A549 (cell line): ENCODE results near the gene HERPUD2. TPM values are rescaled to one million over a fixed set of nuclear protein-coding genes. Genes with fewer than 3 reads are reported as not detected.

ENCODE experiments used
- ATAC-seq, 2 experiments: fragments of 200-7000 bp in 1 of 2; fragments of >200 bp in 1 of 2; cut with Nextera tagmentation in 1 of 2; cut with Tn5 transposase in 1 of 2; 3 replicates each; pipeline versions ENCODE4 v1.8.0 to v1.9.1; 2018 to 2020; ENCODE audit warnings: mild to moderate bottlenecking in 1 of 2, moderate library complexity in 1 of 2
- CTCF ChIA-PET: fragments of 300-600 bp; sonication (Branson Sonifier 250); formaldehyde crosslinking; extraction: SDS; loops from one replicate; lab custom pipeline; 2021; ENCODE audit warnings: antibody characterized with exemption, inconsistent platforms; lab: Yijun Ruan, JAX
- POLR2A ChIA-PET: fragments of 350-600 bp; formaldehyde crosslinking; extraction: SDS; loops from one replicate; lab custom pipeline; 2021; ENCODE audit warnings: antibody characterized with exemption, inconsistent platforms; lab: Yijun Ruan, JAX
- DNase-seq, 2 experiments: peaks; one replicate each; pipeline versions ENCODE4 v3.0.0 to v3.0.0-alpha.2; 2011 to 2016; ENCODE audit warnings: low read depth in 1 of 2, low spot score in 1 of 2
- FAIRE-seq: peaks from 2 replicates; lab custom pipeline; 2011; peaks lifted over from hg19 to GRCh38; lab: Jason Lieb, UNC
- H3K27ac ChIP-seq, 2 experiments: fragments of >200 bp; sonication (Bioruptor Twin); formaldehyde crosslinking; 3 replicates each; pipeline ENCODE4 v1.5.1; 2016 to 2017
- H3K4me1 ChIP-seq: fragments of >200 bp; sonication (Bioruptor Twin); formaldehyde crosslinking; 3 replicates; pipeline ENCODE4 v1.6.1; 2016
- H3K4me2 ChIP-seq: fragments of >200 bp; sonication (Bioruptor Twin); formaldehyde crosslinking; 3 replicates; pipeline ENCODE4 v1.6.1; 2016
- H3K4me3 ChIP-seq: fragments of >200 bp; sonication (Bioruptor Twin); formaldehyde crosslinking; 3 replicates; pipeline ENCODE4 v1.5.1; 2016
- H3K9me3 ChIP-seq: fragments of >200 bp; sonication (Bioruptor Twin); formaldehyde crosslinking; 3 replicates; pipeline ENCODE4 v1.6.1; 2016
- CBX8 ChIP-seq: fragments of 200-600 bp; sonication (generic); IDR thresholded peaks from 2 replicates; pipeline ENCODE4 v1.6.1; 2016
- FOSL2 ChIP-seq, 2 experiments: fragments of 450-650 bp in 1 of 2; fragments of >200 bp in 1 of 2; sonication (Bioruptor Twin) in 1 of 2; formaldehyde crosslinking; IDR thresholded peaks; 2 replicates each; pipeline versions ENCODE4 v1.5.0 to v1.6.1; 2016 to 2020; ENCODE audit warnings: mild to moderate bottlenecking in 1 of 2, moderate library complexity in 1 of 2
- MAZ ChIP-seq: fragments of 150-350 bp; IDR thresholded peaks from 2 replicates; pipeline ENCODE4 v1.6.1; 2014; ENCODE audit warnings: antibody characterized with exemption, low read depth, low read length, borderline replicate concordance
- POLR2A ChIP-seq: IDR thresholded peaks from 2 replicates; pipeline ENCODE4 v1.6.1; 2012; ENCODE audit warnings: mild to moderate bottlenecking, low read length
- RCOR1 ChIP-seq: fragments of 150-350 bp; IDR thresholded peaks from 2 replicates; pipeline ENCODE4 v1.6.1; 2014; ENCODE audit warnings: antibody characterized with exemption, low read length, low read depth
- TFCP2L1 ChIP-seq: fragments of 250-450 bp; sonication (Bioruptor Pico); IDR thresholded peaks from 2 replicates; pipeline ENCODE4 v1.5.0; 2021; ENCODE audit warnings: mild to moderate bottlenecking
- ZFP36 ChIP-seq: fragments of 450-650 bp; IDR thresholded peaks from 2 replicates; pipeline ENCODE4 v1.6.1; 2014; ENCODE audit warnings: borderline replicate concordance; ENCODE audit not compliant: partially characterized antibody
- ZNF302 ChIP-seq: fragments of 250-450 bp; sonication (Bioruptor Pico); IDR thresholded peaks from 2 replicates; pipeline ENCODE4 v1.9.0; 2021; ENCODE audit warnings: inconsistent platforms, mild to moderate bottlenecking, moderate library complexity
- ZSCAN20 ChIP-seq: fragments of 250-450 bp; sonication (Bioruptor Pico); IDR thresholded peaks from 2 replicates; pipeline ENCODE4 v1.8.0; 2022; ENCODE audit warnings: mild to moderate bottlenecking, moderate library complexity
- WGBS: methylation state at CpG from one replicate; pipeline ENCODE4 v1.1.6; 2017; ENCODE audit errors: missing lambda C conversion rate; 5-methylcytosine and 5-hydroxymethylcytosine counted together
- polyA plus RNA-seq, 4 experiments: library from polyadenylated mRNA; depleted of rRNA in 3 of 4; stranded (reverse); fragments of >200 nt; fragmentation: RNase III in 1 of 4; extraction: RNeasy Plus Mini Kit Qiagen cat#74134 plus additional on column Dnase treatment in 1 of 4; gene quantifications; 2 replicates in 3 of 4; 3 replicates in 1 of 4; pipeline ENCODE4 v1.2.3, GENCODE V29; 2011 to 2017
- TF ChIP-seq, protein P1 (sequence below): fragments of 250-450 bp; sonication (Bioruptor Pico); IDR thresholded peaks from 2 replicates; pipeline ENCODE4 v1.5.0; 2021; ENCODE audit warnings: mild to moderate bottlenecking, moderate library complexity, borderline replicate concordance
- TF ChIP-seq, protein P2 (sequence below): fragments of >200 bp; sonication (Bioruptor Twin); formaldehyde crosslinking; IDR thresholded peaks from 3 replicates; pipeline ENCODE4 v1.5.1; 2016
- TF ChIP-seq, protein P3 (sequence below): fragments of 200-600 bp; sonication (generic); IDR thresholded peaks from 2 replicates; pipeline ENCODE4 v1.6.1; 2016; ENCODE audit warnings: antibody characterized with exemption, mild to moderate bottlenecking, moderate library complexity

The HERPUD2 gene
- polyA plus RNA-seq, 2 of the 4 experiments (the other 2 are of a cell fraction) = 13.2 to 34.8 TPM

DNA sequence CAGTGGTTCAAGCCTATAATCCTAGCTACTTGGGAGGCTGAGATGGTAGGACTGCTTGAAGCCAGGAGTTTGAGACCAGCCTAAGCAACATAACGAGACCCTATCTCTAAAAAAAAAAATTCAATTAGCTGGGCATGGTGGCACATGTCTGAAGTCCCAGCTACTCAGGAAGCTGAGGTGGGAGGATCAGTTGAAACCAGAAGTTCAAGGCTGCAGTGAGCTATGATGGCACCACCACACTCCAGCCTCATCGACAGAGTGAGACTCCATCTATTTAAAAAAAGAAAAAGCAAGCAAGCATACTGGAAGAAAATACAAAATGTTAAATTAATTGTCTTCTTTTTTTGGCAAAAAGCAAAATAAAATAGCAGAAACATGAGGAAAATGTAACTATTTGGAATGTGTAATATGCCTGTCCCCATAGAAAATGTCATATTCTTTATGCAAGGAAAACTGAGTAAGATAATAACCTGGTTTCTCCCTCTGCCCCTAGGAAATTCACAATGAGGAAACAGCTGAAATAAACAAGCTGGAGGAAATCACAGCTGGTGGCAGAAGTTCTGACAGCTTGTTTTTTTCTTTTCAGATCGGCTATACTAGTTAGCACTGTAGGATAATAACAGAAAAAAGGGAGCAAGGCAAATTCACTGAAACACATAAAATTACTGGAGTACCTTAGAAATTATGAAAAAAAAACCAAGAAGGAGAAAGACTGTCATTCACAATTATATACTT, 48.5 kb downstream of the HERPUD2 start (continued):
- TF ChIP-seq, protein P1, sequence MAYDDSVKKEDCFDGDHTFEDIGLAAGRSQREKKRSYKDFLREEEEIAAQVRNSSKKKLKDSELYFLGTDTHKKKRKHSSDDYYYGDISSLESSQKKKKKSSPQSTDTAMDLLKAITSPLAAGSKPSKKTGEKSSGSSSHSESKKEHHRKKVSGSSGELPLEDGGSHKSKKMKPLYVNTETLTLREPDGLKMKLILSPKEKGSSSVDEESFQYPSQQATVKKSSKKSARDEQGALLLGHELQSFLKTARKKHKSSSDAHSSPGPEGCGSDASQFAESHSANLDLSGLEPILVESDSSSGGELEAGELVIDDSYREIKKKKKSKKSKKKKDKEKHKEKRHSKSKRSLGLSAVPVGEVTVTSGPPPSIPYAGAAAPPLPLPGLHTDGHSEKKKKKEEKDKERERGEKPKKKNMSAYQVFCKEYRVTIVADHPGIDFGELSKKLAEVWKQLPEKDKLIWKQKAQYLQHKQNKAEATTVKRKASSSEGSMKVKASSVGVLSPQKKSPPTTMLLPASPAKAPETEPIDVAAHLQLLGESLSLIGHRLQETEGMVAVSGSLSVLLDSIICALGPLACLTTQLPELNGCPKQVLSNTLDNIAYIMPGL = no peak
- TF ChIP-seq POLR2A = no peak
- no peak for TF ChIP-seq ZNF302 (CRISPR knock-in tag)
- TF ChIP-seq TFCP2L1 = no peak
- TF ChIP-seq, protein P2, sequence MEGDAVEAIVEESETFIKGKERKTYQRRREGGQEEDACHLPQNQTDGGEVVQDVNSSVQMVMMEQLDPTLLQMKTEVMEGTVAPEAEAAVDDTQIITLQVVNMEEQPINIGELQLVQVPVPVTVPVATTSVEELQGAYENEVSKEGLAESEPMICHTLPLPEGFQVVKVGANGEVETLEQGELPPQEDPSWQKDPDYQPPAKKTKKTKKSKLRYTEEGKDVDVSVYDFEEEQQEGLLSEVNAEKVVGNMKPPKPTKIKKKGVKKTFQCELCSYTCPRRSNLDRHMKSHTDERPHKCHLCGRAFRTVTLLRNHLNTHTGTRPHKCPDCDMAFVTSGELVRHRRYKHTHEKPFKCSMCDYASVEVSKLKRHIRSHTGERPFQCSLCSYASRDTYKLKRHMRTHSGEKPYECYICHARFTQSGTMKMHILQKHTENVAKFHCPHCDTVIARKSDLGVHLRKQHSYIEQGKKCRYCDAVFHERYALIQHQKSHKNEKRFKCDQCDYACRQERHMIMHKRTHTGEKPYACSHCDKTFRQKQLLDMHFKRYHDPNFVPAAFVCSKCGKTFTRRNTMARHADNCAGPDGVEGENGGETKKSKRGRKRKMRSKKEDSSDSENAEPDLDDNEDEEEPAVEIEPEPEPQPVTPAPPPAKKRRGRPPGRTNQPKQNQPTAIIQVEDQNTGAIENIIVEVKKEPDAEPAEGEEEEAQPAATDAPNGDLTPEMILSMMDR = no peak

DNA sequence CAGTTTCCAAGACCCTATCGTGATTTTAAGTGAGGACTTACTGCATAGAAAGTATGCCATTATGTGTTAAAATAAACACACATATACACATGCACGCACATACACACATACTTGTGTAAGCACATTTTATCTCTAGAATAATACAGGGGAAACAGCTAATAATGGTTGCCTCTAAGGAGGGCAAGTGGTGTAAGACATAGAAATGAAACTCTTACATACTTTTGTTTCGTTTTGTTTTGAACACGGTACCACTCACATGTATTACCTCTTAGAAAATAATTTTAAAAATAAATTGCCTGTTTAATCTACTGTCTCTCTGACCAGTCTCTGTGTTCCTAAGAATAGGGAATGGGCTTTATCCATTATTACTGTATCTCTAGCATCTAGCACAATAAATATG, 49.2 kb downstream of the HERPUD2 start:
- FAIRE-seq (no peak), ATAC-seq (no peak), DNase-seq (no peak)
- H3K4me1 ChIP-seq = peaks cover 5% of the 10 kb centered on the region; the same call in 2 of the 3 replicates
- POLR2A ChIA-PET = no interaction called here
- H3K4me2 ChIP-seq = no peak overlapping the region
- no peak overlapping the region for H3K27ac ChIP-seq
- no peaks in the 10 kb centered on the region for H3K9me3 ChIP-seq
- TF ChIP-seq ZFP36 (no peak), MAZ (no peak), CBX8 (no peak), ZSCAN20 (CRISPR knock-in tag) (no peak), RCOR1 (no peak)
- TF ChIP-seq, protein P3, sequence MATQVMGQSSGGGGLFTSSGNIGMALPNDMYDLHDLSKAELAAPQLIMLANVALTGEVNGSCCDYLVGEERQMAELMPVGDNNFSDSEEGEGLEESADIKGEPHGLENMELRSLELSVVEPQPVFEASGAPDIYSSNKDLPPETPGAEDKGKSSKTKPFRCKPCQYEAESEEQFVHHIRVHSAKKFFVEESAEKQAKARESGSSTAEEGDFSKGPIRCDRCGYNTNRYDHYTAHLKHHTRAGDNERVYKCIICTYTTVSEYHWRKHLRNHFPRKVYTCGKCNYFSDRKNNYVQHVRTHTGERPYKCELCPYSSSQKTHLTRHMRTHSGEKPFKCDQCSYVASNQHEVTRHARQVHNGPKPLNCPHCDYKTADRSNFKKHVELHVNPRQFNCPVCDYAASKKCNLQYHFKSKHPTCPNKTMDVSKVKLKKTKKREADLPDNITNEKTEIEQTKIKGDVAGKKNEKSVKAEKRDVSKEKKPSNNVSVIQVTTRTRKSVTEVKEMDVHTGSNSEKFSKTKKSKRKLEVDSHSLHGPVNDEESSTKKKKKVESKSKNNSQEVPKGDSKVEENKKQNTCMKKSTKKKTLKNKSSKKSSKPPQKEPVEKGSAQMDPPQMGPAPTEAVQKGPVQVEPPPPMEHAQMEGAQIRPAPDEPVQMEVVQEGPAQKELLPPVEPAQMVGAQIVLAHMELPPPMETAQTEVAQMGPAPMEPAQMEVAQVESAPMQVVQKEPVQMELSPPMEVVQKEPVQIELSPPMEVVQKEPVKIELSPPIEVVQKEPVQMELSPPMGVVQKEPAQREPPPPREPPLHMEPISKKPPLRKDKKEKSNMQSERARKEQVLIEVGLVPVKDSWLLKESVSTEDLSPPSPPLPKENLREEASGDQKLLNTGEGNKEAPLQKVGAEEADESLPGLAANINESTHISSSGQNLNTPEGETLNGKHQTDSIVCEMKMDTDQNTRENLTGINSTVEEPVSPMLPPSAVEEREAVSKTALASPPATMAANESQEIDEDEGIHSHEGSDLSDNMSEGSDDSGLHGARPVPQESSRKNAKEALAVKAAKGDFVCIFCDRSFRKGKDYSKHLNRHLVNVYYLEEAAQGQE = no peak
- TF ChIP-seq, all 56 proteins: peak for 0
- 91% methylated on average over 4 of the region's 4 CpGs for WGBS
- CTCF ChIA-PET = interaction anchor here (1.5 kb wide), 1 partner anchor 15 kb away, joined by 4 read pairs; no protein-coding TSS in a partner anchor
- no peak overlapping the region for H3K4me3 ChIP-seq

DNA sequence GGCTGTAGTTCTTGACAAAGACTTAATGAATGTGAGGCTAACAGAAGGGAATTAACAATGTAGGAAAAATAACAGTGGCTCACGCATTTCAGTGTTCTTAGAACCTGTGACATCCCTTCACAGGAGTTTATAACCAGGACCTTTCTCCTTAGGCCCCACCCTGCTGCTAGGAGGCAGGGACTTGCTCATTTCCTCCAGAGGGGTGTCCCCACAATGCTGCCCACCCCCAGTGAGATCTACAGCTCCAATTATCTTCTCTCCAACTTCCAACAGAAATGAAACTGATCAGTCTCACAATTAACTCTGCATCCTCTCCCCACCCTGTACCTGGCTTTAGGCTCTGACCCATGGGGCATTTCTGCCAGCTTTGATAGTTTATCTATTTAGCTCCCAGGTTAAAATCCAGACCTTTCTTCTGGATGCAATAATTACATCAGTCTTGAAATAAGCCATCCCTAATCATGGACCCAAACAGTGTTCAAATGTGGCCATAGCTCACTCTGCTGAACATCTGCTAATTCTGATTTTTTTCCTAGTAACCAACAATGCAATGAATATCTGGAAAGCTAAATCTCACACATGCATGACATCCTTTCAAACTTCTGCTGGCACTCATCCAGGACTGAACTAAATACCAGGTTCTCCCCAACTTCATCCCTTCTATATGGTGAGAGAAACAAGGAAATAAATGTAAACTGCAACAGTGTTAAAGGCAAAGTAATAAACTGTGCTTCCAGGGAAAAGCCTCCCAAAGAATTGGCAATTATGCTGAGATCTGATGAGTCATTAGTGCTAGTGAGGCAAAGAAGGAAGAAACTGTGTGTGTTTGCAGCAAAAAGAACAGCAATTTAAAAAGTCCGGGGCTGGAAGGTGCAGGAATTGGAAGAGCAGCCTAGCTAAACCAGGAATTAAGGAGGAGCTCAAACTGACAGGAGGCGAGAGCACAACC, 64.6 kb downstream of the HERPUD2 start:
- WGBS = 86% methylated on average over 3 of the region's 3 CpGs

More for the DNA sequence above, 64.6 kb downstream of the HERPUD2 start:
- CTCF ChIA-PET = interaction anchor here (0.6 to 1.7 kb wide), 4 partner anchors 16 to 206 kb away, joined by 3 to 4 read pairs (median 4); no protein-coding TSS in a partner anchor
- POLR2A ChIA-PET = no interaction called here
- no peak for DNase-seq
- Histone ChIP-seq H3K27ac (no peak overlapping the region), H3K4me1 (0 out of 3 replicates have a peak, but pooled peaks cover 4% of the 10 kb centered on the region), H3K9me3 (no peaks in the 10 kb centered on the region), H3K4me2 (no peak overlapping the region), H3K4me3 (no peak overlapping the region)
- no peak for TF ChIP-seq MAZ
- no peak for TF ChIP-seq FOSL2 (IDR thresholded peaks at IDR 0.05)
- TF ChIP-seq FOSL2 (CRISPR knock-in tag; IDR thresholded peaks at IDR 0.05) = 0 out of 2 replicates have a peak, but pooled peaks have one; percentile 12
- peak; percentile 88 for FAIRE-seq
- ATAC-seq = no peak
